Skeletal muscle cell (primary cell): ENCODE measurements around the gene KCNF1.

Source experiments
- DNase-seq: peaks from one replicate; pipeline ENCODE4 v3.0.0-alpha.2; 2010; ENCODE audit warnings: low read depth
- H3K4me3 ChIP-seq: 2 replicates; pipeline ENCODE4 v1.5.1; 2011; ENCODE audit warnings: low read depth, mild to moderate bottlenecking, control low read depth, low read length, moderate library complexity

KCNF1 gene

GRCh38 chr2:10933700-10934225 lies 22.0 kb downstream of the KCNF1 start:
- no peak for DNase-seq
- H3K4me3 ChIP-seq, result no peak overlapping the region

- H3K4me3 ChIP-seq, result no peak overlapping the region
- DNase-seq, result no peak
Measured at GRCh38 chr2:10934308-10934978, 22.7 kb downstream of the KCNF1 start.

DNA sequence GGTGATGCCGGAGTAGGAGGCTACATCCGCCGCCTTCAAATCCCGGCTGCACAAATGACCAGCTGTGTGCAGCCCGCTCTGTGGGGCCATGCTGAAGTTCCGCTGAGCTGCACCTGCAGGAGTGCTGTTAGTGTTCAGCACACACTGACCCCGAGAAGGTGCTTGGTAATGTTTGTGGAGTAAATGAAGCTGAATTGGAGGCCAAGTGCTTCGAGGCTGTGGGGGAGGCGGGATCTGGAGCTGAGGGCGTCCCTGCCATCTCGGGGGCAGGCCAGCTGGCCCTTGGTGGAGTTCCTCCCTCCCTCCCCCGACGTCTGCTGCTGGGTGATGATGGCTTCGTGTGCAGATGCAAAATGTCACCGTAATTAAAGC lies 23.2 kb downstream of the KCNF1 start:
- no peak for DNase-seq
- no peak overlapping the region for H3K4me3 ChIP-seq

- no peak overlapping the region for H3K4me3 ChIP-seq
- DNase-seq, result no peak
Measured at GRCh38 chr2:10935366-10935918, 23.7 kb downstream of the KCNF1 start.

GRCh38 chr2:10935953-10936942 lies 24.5 kb downstream of the KCNF1 start:
- DNase-seq, result peak; percentile 96

GRCh38 chr2:10939058-10939457 lies 27.3 kb downstream of the KCNF1 start:
- no peak overlapping the region for H3K4me3 ChIP-seq
- DNase-seq, result no peak

More at GRCh38 chr2:10935953-10936942, 24.5 kb downstream of the KCNF1 start:
- no peak overlapping the region for H3K4me3 ChIP-seq

DNA sequence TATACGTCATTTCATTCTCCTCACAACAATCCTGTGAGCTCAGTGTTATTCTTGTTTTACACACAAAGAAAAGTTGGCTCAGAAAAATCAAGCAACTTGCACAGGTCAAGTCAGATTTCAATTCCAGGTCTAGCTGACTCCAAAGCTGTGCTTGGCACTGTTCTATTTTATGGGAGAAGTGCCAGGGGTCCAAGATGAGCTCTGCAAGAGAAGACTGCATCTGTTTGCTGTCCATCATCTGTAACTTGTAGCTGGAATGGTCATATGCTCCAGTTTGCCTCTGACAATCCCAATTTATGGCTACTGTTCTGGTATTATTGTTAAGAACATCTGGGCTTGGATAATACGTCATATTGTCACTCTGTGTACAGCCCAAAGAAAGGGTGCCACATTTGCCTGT lies 28.9 kb downstream of the KCNF1 start:
- no peak overlapping the region for H3K4me3 ChIP-seq
- DNase-seq, result no peak

- H3K4me3 ChIP-seq, result no peak overlapping the region
- DNase-seq, result no peak
Measured at GRCh38 chr2:10941383-10941782, 29.6 kb downstream of the KCNF1 start.

DNA sequence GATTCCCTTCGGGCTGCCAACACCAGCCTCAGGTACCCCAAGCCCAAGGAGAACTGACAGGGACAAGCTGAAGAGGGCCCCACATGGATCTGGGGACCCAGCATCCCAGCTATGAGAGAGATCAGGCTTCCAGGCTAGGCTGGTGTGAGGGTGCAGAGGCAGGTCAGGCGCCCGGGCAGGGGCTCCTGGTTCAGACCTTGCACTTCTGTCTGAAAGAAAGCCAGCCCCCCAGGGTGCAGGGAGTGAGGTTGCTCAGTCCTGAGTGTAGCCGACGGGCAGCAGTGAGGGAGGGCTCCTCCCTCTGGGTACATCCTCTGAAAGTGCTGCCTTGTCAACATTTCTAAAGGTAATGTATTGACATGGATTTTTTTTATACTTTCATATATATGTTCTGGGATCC lies 33.1 kb downstream of the KCNF1 start:
- DNase-seq, result no peak
- H3K4me3 ChIP-seq, result no peak overlapping the region

DNA sequence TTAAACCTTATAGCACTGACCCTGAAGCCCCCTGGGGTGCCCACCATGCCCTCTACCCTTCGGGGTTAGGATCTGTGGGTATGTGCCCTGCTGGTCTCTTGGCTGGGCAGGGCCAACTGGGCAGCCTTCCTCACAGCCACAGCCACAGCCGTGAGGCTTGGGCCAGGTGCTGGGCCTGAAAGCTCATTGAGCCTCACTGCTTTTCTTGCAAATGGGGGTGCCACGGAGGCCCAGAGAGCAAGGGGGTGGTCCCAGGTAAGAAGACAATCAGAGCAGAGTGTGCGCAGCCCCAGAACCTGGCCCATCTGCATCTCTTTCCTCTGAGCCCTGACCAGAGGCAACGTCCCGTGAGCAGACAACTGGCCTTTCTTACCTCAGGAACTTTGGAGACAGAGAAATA lies 34.7 kb downstream of the KCNF1 start:
- no peak overlapping the region for H3K4me3 ChIP-seq
- DNase-seq, result no peak

DNA sequence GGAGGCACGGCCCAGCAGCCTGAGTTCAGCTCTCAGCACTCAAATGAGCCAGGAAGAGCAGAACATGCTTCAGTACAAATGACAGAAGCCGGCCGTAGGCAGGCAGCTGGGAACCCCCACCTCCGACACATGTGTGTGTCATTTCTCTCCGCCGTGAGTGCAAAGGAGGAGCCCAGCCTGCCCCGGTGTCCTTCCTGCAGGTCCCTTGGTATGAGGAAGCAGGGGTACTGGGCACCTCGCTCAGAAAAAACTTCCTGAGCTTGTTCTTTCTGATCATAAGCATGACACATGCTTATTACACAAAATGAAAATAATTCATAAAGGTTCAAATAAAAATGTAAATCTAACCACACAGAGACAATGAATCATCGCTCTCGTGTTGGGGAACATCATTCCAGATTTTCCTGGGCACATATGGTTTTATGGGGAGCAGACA lies 35.3 kb downstream of the KCNF1 start:
- H3K4me3 ChIP-seq, result no peak overlapping the region
- no peak for DNase-seq

- DNase-seq, result no peak
- H3K4me3 ChIP-seq, result no peak overlapping the region
Measured at GRCh38 chr2:10947446-10948187, 35.9 kb downstream of the KCNF1 start.

- no peak for DNase-seq
- no peak overlapping the region for H3K4me3 ChIP-seq
Measured at GRCh38 chr2:10948188-10948564, 36.4 kb downstream of the KCNF1 start.

DNA sequence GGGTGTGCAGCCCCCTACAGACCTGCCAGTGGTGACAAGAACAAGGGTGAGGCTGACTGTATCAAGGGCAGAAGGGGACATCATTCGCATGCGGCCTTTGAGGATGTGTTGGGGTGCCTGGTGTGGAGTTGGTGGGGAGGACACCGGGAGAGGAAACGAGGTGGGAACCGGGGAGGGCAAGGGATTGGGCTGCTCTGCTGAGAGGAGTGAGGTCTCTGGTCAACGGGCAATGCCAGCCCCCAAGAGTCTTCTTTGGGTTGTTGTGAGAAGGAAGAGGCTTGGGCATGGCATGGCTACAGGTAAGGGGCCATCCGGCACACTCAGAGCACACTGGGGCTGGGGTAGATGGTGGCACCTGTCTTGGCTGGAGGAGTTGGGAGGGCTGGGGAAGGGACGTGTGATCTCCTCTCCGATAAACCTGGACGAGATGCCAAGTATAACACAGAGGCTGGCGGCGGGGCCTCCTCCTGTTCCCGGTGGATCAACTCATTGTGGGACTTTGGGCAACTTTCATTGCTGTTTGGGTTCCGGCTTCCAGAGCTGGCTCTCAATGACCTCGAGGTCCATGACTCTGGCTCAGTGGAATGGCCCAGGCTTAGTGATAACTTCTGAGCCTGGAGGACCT lies 37.0 kb downstream of the KCNF1 start:
- no peak for DNase-seq
- no peak overlapping the region for H3K4me3 ChIP-seq

- H3K4me3 ChIP-seq, result no peak overlapping the region
- DNase-seq, result no peak
Measured at GRCh38 chr2:10949835-10950234, 38.1 kb downstream of the KCNF1 start.

DNA sequence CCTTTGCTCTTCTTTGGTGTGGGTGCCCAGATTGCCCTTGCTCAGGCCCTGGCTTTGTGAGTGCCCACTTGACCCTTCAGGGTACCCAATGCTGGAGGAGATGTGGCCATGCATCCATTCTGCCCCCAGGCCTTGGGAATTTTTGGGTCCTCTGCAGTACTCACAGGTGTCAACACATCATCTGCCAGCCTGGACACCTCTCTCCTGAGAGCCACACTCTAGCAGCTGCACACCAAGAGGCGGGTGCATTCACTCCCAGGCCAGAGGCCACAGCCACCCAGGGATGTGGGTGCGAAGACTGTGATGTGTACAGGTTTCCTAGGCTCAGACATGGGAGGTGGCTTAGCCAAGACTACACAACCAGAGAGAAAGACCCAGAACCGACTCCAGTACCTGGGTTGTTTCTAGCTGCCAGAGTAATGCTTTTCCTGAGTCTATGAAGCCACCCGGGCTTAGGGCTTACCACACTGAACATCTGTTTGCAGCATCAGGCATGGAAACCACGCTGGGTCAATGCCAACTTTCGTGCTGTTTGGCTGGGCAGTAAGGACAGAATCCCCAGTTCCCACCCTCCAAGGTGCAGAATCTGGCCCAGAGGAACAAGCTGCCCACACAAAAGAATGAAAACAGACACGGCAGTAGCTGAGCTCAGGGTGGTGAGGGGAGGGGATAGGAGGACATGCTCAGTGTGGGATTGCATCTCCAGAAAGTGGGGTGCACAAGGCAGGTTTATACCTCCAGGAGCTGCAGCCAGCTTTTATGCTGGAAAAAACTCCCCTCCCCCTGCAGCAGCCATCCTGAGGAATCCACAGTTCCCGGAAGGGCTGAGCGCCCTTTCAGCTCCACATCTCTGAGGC lies 40.1 kb downstream of the KCNF1 start:
- DNase-seq, result no peak
- H3K4me3 ChIP-seq, result no peak overlapping the region

DNA sequence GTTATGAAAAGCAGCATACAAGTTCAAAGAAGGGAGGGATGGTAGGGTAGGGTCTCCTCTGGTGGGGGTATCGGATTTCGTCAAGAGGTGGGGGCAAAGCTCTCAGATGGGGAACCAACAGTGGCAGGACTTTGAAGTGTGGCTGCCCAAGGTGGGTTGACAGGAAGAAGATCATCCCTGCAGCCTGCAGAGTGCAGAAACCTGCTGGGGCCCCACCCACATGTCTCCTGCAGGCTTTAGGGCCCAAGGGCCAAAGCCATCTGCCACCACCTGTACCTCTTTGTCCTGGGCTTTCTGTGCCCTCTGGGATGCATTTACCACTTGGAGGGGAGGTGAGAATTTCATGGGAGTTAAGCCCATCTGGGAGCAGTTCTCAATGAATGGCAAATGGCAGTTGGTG lies 42.7 kb downstream of the KCNF1 start:
- DNase-seq, result no peak
- H3K4me3 ChIP-seq, result no peak overlapping the region
